Lower leg skin (tissue), 3 donors: ENCODE data around the gene SCRN2.

Experiments used
- POLR2A ChIP-seq, 2 donors: fragments of 450-650 bp; IDR thresholded peaks; one replicate each; pipeline ENCODE4 v1.6.1; 2016 to 2017; ENCODE audit warnings: antibody characterized with exemption in 2 of 2, mild to moderate bottlenecking in 1 of 2, moderate library complexity in 1 of 2
- TF ChIP-seq, protein P1 (sequence below), 3 donors: fragments of 450-650 bp; IDR thresholded peaks; one replicate each; pipeline ENCODE4 v1.5.1; 2016; ENCODE audit warnings: antibody characterized with exemption in 3 of 3, mild to moderate bottlenecking in 3 of 3, moderate library complexity in 2 of 3

DNA sequence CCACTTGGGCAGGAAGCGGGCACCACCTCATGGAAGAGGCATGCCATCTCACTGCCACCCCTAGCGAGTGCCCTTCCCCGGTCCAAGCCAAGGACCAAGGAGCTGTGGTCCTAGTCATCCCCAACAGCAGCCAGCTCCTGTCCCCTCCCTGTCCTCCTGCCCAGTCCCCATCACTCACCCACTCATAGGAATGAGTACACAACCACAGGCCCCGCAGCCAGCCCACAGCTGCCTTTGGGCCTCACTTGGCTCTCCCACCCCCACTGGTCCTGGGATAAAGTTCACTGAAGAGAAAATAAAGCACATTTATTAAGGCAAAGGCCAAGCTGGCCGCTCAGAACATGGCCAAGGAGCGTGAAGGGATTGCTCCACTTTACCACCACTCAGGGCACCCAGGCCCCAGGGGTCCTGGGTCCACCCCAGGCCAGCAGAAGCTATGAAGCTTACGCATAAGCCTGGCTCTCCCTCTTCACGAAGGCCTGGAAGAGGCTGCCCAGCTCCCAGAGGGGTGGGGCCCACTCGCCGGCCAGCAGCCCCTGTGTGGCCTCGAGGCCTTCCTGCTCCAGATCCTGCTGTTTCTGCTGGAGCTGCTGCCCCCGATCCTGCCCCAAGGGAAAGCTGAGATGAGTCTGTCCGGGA is 3.6 kb downstream of the SCRN2 start:
- TF ChIP-seq POLR2A (IDR thresholded peaks at IDR 0.05), result no peak
- TF ChIP-seq, protein P1, sequence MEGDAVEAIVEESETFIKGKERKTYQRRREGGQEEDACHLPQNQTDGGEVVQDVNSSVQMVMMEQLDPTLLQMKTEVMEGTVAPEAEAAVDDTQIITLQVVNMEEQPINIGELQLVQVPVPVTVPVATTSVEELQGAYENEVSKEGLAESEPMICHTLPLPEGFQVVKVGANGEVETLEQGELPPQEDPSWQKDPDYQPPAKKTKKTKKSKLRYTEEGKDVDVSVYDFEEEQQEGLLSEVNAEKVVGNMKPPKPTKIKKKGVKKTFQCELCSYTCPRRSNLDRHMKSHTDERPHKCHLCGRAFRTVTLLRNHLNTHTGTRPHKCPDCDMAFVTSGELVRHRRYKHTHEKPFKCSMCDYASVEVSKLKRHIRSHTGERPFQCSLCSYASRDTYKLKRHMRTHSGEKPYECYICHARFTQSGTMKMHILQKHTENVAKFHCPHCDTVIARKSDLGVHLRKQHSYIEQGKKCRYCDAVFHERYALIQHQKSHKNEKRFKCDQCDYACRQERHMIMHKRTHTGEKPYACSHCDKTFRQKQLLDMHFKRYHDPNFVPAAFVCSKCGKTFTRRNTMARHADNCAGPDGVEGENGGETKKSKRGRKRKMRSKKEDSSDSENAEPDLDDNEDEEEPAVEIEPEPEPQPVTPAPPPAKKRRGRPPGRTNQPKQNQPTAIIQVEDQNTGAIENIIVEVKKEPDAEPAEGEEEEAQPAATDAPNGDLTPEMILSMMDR (IDR thresholded peaks at IDR 0.05), result no peak
